ENCODE measurements around the gene SH3BGRL. TPM values are rescaled to one million over a fixed set of nuclear protein-coding genes. Genes with fewer than 3 reads are reported as not detected.
"Not testable (repeated sequence)": the region's sequence is repeated elsewhere in the genome, so short reads cannot be mapped to it uniquely, and the experiment has no call there.

The SH3BGRL gene
- total RNA-seq, 1 donor from 2014 or later = 117 TPM

DNA sequence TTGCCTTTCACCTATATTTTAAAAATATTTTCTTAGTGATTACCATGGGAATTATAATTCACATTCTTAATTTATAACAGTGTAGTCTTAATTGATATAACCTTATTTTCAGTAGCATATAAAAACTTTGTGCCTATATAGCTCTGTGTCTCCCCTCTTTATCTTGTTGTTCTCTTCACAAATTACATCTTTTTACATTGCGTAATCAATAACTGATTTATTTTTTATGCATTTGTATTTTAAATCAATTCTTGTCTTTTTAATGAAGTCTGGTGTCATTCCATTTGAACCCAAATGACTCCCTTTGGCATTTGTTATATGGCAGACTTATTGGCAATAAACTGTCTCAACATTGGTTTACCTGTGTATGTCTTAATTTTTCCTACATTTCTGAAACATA lies 137.0 kb downstream of the SH3BGRL start:
- TF ChIP-seq, protein P1, sequence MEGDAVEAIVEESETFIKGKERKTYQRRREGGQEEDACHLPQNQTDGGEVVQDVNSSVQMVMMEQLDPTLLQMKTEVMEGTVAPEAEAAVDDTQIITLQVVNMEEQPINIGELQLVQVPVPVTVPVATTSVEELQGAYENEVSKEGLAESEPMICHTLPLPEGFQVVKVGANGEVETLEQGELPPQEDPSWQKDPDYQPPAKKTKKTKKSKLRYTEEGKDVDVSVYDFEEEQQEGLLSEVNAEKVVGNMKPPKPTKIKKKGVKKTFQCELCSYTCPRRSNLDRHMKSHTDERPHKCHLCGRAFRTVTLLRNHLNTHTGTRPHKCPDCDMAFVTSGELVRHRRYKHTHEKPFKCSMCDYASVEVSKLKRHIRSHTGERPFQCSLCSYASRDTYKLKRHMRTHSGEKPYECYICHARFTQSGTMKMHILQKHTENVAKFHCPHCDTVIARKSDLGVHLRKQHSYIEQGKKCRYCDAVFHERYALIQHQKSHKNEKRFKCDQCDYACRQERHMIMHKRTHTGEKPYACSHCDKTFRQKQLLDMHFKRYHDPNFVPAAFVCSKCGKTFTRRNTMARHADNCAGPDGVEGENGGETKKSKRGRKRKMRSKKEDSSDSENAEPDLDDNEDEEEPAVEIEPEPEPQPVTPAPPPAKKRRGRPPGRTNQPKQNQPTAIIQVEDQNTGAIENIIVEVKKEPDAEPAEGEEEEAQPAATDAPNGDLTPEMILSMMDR (IDR thresholded peaks at IDR 0.05) = no peak
- ATAC-seq (ENCODE audit: low read depth) (no peak), DNase-seq (no peak)
- H3K27ac Mint-ChIP-seq = no peak overlapping the region
- ChIA-PET CTCF (no interaction called here), POLR2A (no interaction called here)
- H3K27me3 Mint-ChIP-seq = no peaks in the 10 kb centered on the region
- peaks cover 34% of the 10 kb centered on the region for H3K36me3 Mint-ChIP-seq (ENCODE audit: low read depth)
- peaks cover 6% of the 10 kb centered on the region for H3K9me3 Mint-ChIP-seq
- no peaks in the 10 kb centered on the region for H3K4me1 Mint-ChIP-seq
- intact Hi-C loops (cut with micrococcal nuclease) = no loop called here
- H3K4me3 Mint-ChIP-seq = no peak overlapping the region

DNA sequence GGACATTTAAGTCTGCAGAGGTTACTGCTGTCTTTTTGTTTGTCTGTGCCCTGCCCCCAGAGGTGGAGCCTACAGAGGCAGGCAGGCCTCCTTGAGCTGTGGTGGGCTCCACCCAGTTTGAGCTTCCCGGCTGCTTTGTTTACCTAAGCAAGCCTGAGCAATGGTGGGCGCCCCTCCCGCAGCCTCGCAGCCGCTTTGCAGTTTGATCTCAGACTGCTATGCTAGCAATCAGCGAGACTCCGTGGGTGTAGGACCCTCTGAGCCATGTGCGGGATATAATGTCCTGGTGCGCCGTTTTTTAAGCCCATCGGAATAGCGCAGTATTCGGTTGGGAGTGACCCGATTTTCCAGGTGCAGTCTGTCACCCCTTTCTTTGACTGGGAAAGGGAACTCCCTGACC lies 143.4 kb downstream of the SH3BGRL start:
- H3K9me3 Mint-ChIP-seq; CTCF ChIA-PET; DNase-seq; ATAC-seq (ENCODE audit: low read depth); H3K4me1 Mint-ChIP-seq; POLR2A ChIA-PET; H3K27ac Mint-ChIP-seq; H3K27me3 Mint-ChIP-seq; intact Hi-C loops (cut with micrococcal nuclease); H3K4me3 Mint-ChIP-seq: not testable (repeated sequence)
- H3K36me3 Mint-ChIP-seq (ENCODE audit: low read depth) = peaks cover 15% of the 10 kb centered on the region

Other genes starting within 250 kb of the SH3BGRL start
- 1.0 and 1.2 TPM in 2 replicates for gene HMGN5, start 189 bp upstream of the SH3BGRL start, total RNA-seq

Measured in activated B cell treated with CpG ODN at 0.5 μM for 24 hours (primary cell).